Right lobe of liver (tissue), 4 donors: ENCODE measurements around the gene BBX.

Experiments used
- POLR2A ChIP-seq: fragments of 450-650 bp; IDR thresholded peaks from one replicate; pipeline ENCODE4 v1.6.1; 2017; ENCODE audit warnings: antibody characterized with exemption, mild to moderate bottlenecking
- TF ChIP-seq, protein P1 (sequence below), 4 donors: fragments of 200-600 bp in 3 of 4; fragments of 450-650 bp in 1 of 4; IDR thresholded peaks; one replicate each; pipeline versions ENCODE4 v1.5.1 to v1.8.0; 2016 to 2022; ENCODE audit warnings: antibody characterized with exemption in 4 of 4, mild to moderate bottlenecking in 2 of 4
- donor health status: DM: no; HTN: no; CAD: no.
- donor health status: DM: no; HTN: no; CAD: no.
- donor health status: DM: no; HTN: yes; CAD: no.

DNA sequence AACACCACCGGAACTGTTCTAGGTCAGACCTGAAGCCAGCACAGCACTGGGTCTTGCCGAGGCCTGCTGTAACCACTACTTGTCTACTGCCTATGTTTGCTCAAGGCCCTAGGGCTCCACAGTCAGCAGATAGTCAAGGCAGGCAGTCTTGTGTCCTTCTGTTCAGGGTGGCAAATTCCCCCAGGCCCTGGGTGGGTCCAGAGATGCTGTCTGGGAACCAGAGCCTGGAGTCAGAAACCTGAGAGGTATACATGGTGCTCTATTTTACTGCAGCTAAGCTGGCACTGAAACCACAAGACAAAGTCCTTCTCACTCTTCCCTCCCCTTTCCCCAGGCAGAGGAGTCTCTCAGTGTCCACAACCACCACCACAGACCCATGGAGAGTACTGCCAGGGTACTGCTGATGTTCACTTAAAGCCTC is 89.9 kb downstream of the BBX start:
- TF ChIP-seq, protein P1, sequence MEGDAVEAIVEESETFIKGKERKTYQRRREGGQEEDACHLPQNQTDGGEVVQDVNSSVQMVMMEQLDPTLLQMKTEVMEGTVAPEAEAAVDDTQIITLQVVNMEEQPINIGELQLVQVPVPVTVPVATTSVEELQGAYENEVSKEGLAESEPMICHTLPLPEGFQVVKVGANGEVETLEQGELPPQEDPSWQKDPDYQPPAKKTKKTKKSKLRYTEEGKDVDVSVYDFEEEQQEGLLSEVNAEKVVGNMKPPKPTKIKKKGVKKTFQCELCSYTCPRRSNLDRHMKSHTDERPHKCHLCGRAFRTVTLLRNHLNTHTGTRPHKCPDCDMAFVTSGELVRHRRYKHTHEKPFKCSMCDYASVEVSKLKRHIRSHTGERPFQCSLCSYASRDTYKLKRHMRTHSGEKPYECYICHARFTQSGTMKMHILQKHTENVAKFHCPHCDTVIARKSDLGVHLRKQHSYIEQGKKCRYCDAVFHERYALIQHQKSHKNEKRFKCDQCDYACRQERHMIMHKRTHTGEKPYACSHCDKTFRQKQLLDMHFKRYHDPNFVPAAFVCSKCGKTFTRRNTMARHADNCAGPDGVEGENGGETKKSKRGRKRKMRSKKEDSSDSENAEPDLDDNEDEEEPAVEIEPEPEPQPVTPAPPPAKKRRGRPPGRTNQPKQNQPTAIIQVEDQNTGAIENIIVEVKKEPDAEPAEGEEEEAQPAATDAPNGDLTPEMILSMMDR (IDR thresholded peaks at IDR 0.05), result no peak
- no peak for TF ChIP-seq POLR2A
